ENCODE measurements around the gene NUDCD3. TPM values are rescaled to one million over a fixed set of nuclear protein-coding genes. Genes with fewer than 3 reads are reported as not detected.

The NUDCD3 gene
- total RNA-seq, 1 donor from 2014 or later, result 91.0 TPM

DNA sequence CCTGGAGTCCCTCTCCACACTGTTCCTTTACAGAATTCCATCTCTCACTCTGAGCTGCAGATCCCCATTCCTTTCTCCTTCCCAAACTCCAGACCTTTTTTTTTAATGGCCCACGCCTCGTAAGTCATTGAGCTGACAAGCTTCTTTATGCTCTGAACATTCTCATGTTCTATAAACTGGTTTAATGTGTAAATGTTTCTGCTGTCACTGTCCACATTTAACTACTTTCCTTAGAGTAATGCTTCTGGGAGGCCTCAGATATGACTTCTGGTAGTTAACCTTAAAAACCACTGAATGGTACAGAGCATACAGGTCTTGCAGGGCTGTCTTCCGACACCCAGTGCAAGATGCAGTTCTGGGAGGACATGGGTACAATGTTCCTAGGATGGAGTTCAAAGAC, 94.0 kb downstream of the NUDCD3 start:
- TF ChIP-seq, protein P1, sequence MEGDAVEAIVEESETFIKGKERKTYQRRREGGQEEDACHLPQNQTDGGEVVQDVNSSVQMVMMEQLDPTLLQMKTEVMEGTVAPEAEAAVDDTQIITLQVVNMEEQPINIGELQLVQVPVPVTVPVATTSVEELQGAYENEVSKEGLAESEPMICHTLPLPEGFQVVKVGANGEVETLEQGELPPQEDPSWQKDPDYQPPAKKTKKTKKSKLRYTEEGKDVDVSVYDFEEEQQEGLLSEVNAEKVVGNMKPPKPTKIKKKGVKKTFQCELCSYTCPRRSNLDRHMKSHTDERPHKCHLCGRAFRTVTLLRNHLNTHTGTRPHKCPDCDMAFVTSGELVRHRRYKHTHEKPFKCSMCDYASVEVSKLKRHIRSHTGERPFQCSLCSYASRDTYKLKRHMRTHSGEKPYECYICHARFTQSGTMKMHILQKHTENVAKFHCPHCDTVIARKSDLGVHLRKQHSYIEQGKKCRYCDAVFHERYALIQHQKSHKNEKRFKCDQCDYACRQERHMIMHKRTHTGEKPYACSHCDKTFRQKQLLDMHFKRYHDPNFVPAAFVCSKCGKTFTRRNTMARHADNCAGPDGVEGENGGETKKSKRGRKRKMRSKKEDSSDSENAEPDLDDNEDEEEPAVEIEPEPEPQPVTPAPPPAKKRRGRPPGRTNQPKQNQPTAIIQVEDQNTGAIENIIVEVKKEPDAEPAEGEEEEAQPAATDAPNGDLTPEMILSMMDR (IDR thresholded peaks at IDR 0.05), result no peak
- Histone ChIP-seq H3K27me3 (no peaks in the 10 kb centered on the region), H3K4me3 (no peak overlapping the region), H3K36me3 (peaks cover 29% of the 10 kb centered on the region), H3K27ac (no peak overlapping the region), H3K9me3 (no peaks in the 10 kb centered on the region), H3K4me1 (peaks cover 15% of the 10 kb centered on the region)
- DNase-seq, result no peak
- intact Hi-C loops (cut with DNase I), result no loop called here
- ATAC-seq, result no peak

DNA sequence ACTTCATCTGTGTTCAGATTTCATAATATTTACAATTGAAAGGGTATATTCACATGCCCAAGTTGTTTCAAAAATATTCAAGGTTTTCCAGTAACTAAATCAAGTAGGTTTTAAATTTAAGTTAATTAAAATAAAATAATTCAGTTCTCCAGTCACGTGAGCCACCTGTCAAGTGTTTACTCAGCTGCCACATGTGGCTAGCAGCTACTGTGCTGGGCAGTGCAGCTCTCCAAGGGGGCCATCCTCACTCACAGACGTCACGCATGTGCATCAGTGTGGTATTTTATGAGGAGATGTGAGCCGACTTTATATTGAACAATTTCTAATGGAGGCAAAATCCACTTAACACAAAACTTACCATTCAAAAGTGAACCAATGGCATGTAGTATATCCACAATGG, 95.4 kb downstream of the NUDCD3 start:
- H3K4me1 ChIP-seq, result peaks cover 15% of the 10 kb centered on the region
- DNase-seq, result no peak
- H3K36me3 ChIP-seq, result peaks cover 36% of the 10 kb centered on the region
- intact Hi-C loops (cut with DNase I), result no loop called here
- H3K27ac ChIP-seq, result no peak overlapping the region
- no peaks in the 10 kb centered on the region for H3K9me3 ChIP-seq
- H3K4me3 ChIP-seq, result no peak overlapping the region
- no peaks in the 10 kb centered on the region for H3K27me3 ChIP-seq
- TF ChIP-seq, protein P1 (IDR thresholded peaks at IDR 0.05), result no peak
- ATAC-seq, result no peak

DNA sequence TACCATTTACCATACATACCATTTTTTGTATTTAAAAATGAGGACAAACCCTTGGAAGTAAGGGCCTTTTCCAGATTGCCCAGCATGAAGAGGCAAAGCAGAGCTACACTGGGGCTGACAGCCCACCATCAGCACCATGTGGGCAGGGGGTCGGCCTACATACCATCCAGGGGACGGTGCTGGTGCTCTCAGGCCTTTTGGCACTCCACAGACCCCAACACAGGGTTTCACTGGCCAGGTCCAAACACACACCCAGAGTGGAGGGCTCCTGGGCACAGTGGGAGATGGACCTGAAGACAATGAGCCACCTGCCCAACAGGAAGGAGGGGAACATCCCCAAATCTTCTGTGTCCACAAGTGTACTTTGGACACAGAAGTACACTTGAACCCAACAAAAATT, 95.8 kb downstream of the NUDCD3 start:
- H3K4me3 ChIP-seq, result no peak overlapping the region
- intact Hi-C loops (cut with DNase I), result no loop called here
- ATAC-seq (no peak), DNase-seq (no peak)
- no peak overlapping the region for H3K27ac ChIP-seq
- H3K27me3 ChIP-seq, result no peaks in the 10 kb centered on the region
- TF ChIP-seq, protein P1 (IDR thresholded peaks at IDR 0.05), result no peak
- H3K4me1 ChIP-seq, result peaks cover 15% of the 10 kb centered on the region
- H3K9me3 ChIP-seq, result no peaks in the 10 kb centered on the region
- H3K36me3 ChIP-seq, result peaks cover 41% of the 10 kb centered on the region

DNA sequence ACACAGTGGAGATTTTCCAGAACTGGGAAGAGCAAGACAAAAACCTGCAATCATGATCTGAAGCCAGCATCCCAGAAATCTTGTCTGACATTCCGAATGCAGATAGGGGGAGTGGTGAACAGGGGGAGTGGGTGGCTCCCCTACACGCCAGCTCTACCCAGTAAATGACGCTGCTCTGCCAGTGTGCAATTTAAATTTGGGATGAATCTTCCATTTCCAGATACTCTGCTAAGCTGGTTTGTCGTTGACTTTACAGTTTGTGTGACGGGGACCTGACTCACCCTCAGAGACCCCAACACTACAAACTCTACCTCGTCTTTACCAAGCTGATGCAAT, 96.4 kb downstream of the NUDCD3 start:
- no peak overlapping the region for H3K27ac ChIP-seq
- ATAC-seq (no peak), DNase-seq (no peak)
- peaks cover 15% of the 10 kb centered on the region for H3K4me1 ChIP-seq
- H3K4me3 ChIP-seq, result no peak overlapping the region
- H3K9me3 ChIP-seq, result no peaks in the 10 kb centered on the region
- intact Hi-C loops (cut with DNase I), result no loop called here
- peaks cover 46% of the 10 kb centered on the region for H3K36me3 ChIP-seq
- TF ChIP-seq, protein P1 (IDR thresholded peaks at IDR 0.05), result no peak
- no peaks in the 10 kb centered on the region for H3K27me3 ChIP-seq

- no peak for DNase-seq
- no peak overlapping the region for H3K4me3 ChIP-seq
- H3K4me1 ChIP-seq, result peaks cover 15% of the 10 kb centered on the region
- intact Hi-C loops (cut with DNase I), result no loop called here
- H3K27ac ChIP-seq, result no peak overlapping the region
- ATAC-seq, result no peak
- H3K27me3 ChIP-seq, result no peaks in the 10 kb centered on the region
- no peaks in the 10 kb centered on the region for H3K9me3 ChIP-seq
- peaks cover 50% of the 10 kb centered on the region for H3K36me3 ChIP-seq
- TF ChIP-seq, protein P1 (IDR thresholded peaks at IDR 0.05), result no peak
These were observed 97.0 kb downstream of the NUDCD3 start for GRCh38 chr7:44393238-44394111.
